ENCODE measurements around the gene RNF121. TPM values are rescaled to one million over a fixed set of nuclear protein-coding genes. Genes with fewer than 3 reads are reported as not detected.
A peak's percentile ranks its signal among the peaks of the same experiment; 100 is the strongest.

Gene RNF121
- total RNA-seq, 6 donors from 2014 or later = 16.0 to 112 (median 28.3) TPM

DNA sequence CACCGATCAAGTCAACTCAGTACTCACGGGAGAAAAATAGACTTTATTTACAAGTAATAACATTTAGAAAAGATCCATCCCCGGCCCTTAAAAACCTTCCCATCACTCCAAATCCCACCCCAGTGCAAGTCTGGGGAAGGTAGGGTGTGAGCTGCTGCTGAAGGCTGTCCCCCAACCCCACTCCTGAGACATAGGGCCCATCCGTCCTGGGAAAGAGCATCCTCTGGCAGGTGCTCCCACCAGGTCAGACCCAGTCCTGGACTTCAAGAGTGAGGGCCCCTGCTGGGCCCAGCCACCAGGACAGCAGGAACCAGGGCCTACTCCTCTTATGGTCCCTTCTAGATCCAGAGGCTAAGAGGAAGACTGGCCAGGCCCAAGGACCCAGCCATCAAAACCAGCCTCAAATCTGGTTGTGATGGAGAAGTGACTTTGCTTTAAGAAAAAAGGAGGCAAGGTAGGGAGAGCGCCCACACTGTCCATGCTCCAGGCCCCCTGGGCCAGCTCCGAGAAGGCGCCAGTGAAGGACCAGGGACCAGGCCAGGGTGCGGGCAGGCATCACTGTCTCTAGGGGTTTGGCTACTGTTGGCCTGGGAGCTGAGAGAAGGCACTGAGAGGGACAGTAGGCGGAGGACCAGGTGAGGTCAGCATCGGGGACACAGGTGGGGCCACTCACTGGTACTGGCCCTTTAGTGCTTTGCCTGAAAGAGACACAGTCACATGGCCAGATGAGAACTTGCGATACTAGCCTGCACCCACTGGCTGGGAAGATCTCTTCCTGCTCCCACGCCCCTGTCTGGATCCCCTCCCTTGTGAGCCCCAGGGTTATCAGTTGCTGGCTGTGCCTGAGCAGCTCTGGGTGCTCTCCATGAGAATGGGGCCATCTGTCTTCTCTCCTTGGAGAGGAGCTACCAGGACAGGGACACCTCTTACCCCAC is 74.3 kb downstream of the RNF121 start:
- TF ChIP-seq POLR2A (IDR thresholded peaks at IDR 0.05) (no peak), CTCF (IDR thresholded peaks at IDR 0.05) (no peak), POLR2AphosphoS5 (IDR thresholded peaks at IDR 0.05) (no peak), EP300 (IDR thresholded peaks at IDR 0.05) (no peak)
- Histone ChIP-seq H3K27ac (peak overlapping the region in 1 of 4 donors; percentile 6), H3K4me3 (no peak overlapping the region), H3K36me3 (peaks cover 55 to 78% (median 67%) of the 10 kb centered on the region in 4 donors), H3K27me3 (no peaks in the 10 kb centered on the region), H3K9me3 (no peaks in the 10 kb centered on the region), H3K4me1 (peaks cover 24 to 28% (median 25%) of the 10 kb centered on the region in 4 donors)
- WGBS, 2 donors = 86 to 90% methylated on average over 10 to 12 of the region's 12 CpGs
- ATAC-seq (ENCODE audit: low FRiP score in 2 of 2) (no peak), DNase-seq (peak in 1 of 2 donors; percentile 30)

GRCh38 chr11:72003776-72004171 is 74.9 kb downstream of the RNF121 start:
- Histone ChIP-seq H3K27ac (peak overlapping the region in 1 of 4 donors; percentile 4), H3K36me3 (peaks cover 62 to 85% (median 74%) of the 10 kb centered on the region in 4 donors), H3K27me3 (no peaks in the 10 kb centered on the region), H3K4me1 (peaks cover 18 to 22% (median 20%) of the 10 kb centered on the region in 4 donors), H3K9me3 (no peaks in the 10 kb centered on the region), H3K4me3 (no peak overlapping the region)
- no peak for TF ChIP-seq EP300 (IDR thresholded peaks at IDR 0.05)
- no peak for TF ChIP-seq POLR2AphosphoS5 (IDR thresholded peaks at IDR 0.05)
- TF ChIP-seq CTCF (IDR thresholded peaks at IDR 0.05) = no peak
- no peak for TF ChIP-seq POLR2A (IDR thresholded peaks at IDR 0.05)
- DNase-seq (peak in 1 of 2 donors; percentile 79), ATAC-seq (ENCODE audit: low FRiP score in 2 of 2) (no peak)
- 96 to 97% methylated on average over 19 to 20 of the region's 20 CpGs for WGBS, 2 donors

- DNase-seq (no peak), ATAC-seq (ENCODE audit: low FRiP score in 2 of 2) (no peak)
- Histone ChIP-seq H3K4me1 (peaks cover 9 to 15% (median 11%) of the 10 kb centered on the region in 4 donors), H3K36me3 (peaks cover 66 to 94% (median 82%) of the 10 kb centered on the region in 4 donors), H3K27ac (peak overlapping the region in 1 of 4 donors; percentile 30), H3K9me3 (no peaks in the 10 kb centered on the region), H3K27me3 (no peaks in the 10 kb centered on the region), H3K4me3 (no peak overlapping the region)
- TF ChIP-seq POLR2A (IDR thresholded peaks at IDR 0.05) = no peak
- no peak for TF ChIP-seq CTCF (IDR thresholded peaks at IDR 0.05)
- no peak for TF ChIP-seq POLR2AphosphoS5 (IDR thresholded peaks at IDR 0.05)
- no peak for TF ChIP-seq EP300 (IDR thresholded peaks at IDR 0.05)
- WGBS, 2 donors = 94% methylated on average over 3 to 16 of the region's 16 CpGs
Measured at GRCh38 chr11:72004515-72005346, 75.9 kb downstream of the RNF121 start.

GRCh38 chr11:72005347-72006260 is 76.8 kb downstream of the RNF121 start:
- Histone ChIP-seq H3K4me3 (no peak overlapping the region), H3K4me1 (peaks cover under 1 to 6% (median 2%) of the 10 kb centered on the region in 4 donors), H3K36me3 (peaks cover 75 to 100% (median 91%) of the 10 kb centered on the region in 4 donors), H3K27ac (peak overlapping the region in 1 of 4 donors; percentile 30), H3K9me3 (no peaks in the 10 kb centered on the region), H3K27me3 (no peaks in the 10 kb centered on the region)
- DNase-seq (no peak), ATAC-seq (ENCODE audit: low FRiP score in 2 of 2) (no peak)
- TF ChIP-seq CTCF (IDR thresholded peaks at IDR 0.05) (no peak), POLR2A (IDR thresholded peaks at IDR 0.05) (no peak)
- 88 to 91% methylated on average over 17 to 19 of the region's 20 CpGs for WGBS, 2 donors

Measured in upper lobe of left lung (tissue), 6 donors.